GM23248 (cell line): ENCODE results near the gene LYST. TPM values are rescaled to one million over a fixed set of nuclear protein-coding genes. Genes with fewer than 3 reads are reported as not detected.
A peak's percentile ranks its signal among the peaks of the same experiment; 100 is the strongest.

Experiments
- DNase-seq: peaks from one replicate; pipeline ENCODE4 v3.0.0-alpha.2; 2015
- H2AFZ ChIP-seq: fragments of 200-600 bp; sonication (generic); 2 replicates; pipeline ENCODE4 v1.6.1; 2016; ENCODE audit warnings: antibody characterized with exemption
- H3F3A ChIP-seq: fragments of 200-600 bp; sonication (generic); 2 replicates; pipeline ENCODE4 v1.6.1; 2016; ENCODE audit warnings: mild to moderate bottlenecking, antibody characterized with exemption, mixed run types; ENCODE audit not compliant: insufficient read depth
- H3K27ac ChIP-seq: fragments of 200-600 bp; sonication (generic); 2 replicates; pipeline ENCODE4 v1.5.1; 2016; ENCODE audit warnings: mild to moderate bottlenecking
- H3K27me3 ChIP-seq: fragments of 200-600 bp; sonication (generic); replicated peaks from 2 replicates; pipeline ENCODE4 v1.6.1; 2016; ENCODE audit warnings: mild to moderate bottlenecking; ENCODE audit not compliant: insufficient read depth
- H3K36me3 ChIP-seq: fragments of 200-600 bp; sonication (generic); 2 replicates; pipeline ENCODE4 v1.6.1; 2016; ENCODE audit warnings: low read depth, mild to moderate bottlenecking
- H3K4me1 ChIP-seq: fragments of 200-600 bp; sonication (generic); 2 replicates; pipeline ENCODE4 v1.6.1; 2016; ENCODE audit warnings: mild to moderate bottlenecking; ENCODE audit not compliant: insufficient read depth
- H3K4me2 ChIP-seq: fragments of 200-600 bp; sonication (generic); one replicate; pipeline ENCODE4 v1.6.1; 2016; ENCODE audit warnings: mild to moderate bottlenecking; ENCODE audit not compliant: unreplicated experiment
- H3K4me3 ChIP-seq: fragments of 200-600 bp; sonication (generic); 2 replicates; pipeline ENCODE4 v1.5.1; 2016; ENCODE audit warnings: mild to moderate bottlenecking
- H3K79me2 ChIP-seq: fragments of 200-600 bp; sonication (generic); 2 replicates; pipeline ENCODE4 v1.6.1; 2016; ENCODE audit warnings: mild to moderate bottlenecking; ENCODE audit not compliant: insufficient read depth
- H3K9ac ChIP-seq: fragments of 200-600 bp; sonication (generic); 2 replicates; pipeline ENCODE4 v1.6.1; 2016; ENCODE audit warnings: mild to moderate bottlenecking
- H3K9me2 ChIP-seq: fragments of 200-600 bp; sonication (generic); 2 replicates; pipeline ENCODE4 v1.6.1; 2016; ENCODE audit warnings: mixed run types, mild to moderate bottlenecking, moderate library complexity; ENCODE audit not compliant: insufficient read depth
- H3K9me3 ChIP-seq: fragments of 200-600 bp; sonication (generic); one replicate; pipeline ENCODE4 v1.6.1; 2017; ENCODE audit warnings: low read depth
- H4K20me1 ChIP-seq: fragments of 200-600 bp; sonication (generic); 2 replicates; pipeline ENCODE4 v1.6.0; 2016; ENCODE audit not compliant: insufficient read depth
- EZH2 ChIP-seq: fragments of 200-600 bp; sonication (generic); IDR thresholded peaks from 2 replicates; pipeline ENCODE4 v1.6.1; 2018; ENCODE audit warnings: antibody characterized with exemption, mild to moderate bottlenecking; ENCODE audit not compliant: insufficient read depth, poor library complexity, severe bottlenecking
- EZH2phosphoT487 ChIP-seq: fragments of 200-600 bp; sonication (generic); IDR thresholded peaks from 2 replicates; pipeline ENCODE4 v1.6.1; 2018; ENCODE audit warnings: antibody characterized with exemption, moderate library complexity, mild to moderate bottlenecking, low read depth; ENCODE audit not compliant: insufficient read depth
- WGBS, 2 experiments: methylation state at CpG; one replicate each; pipeline ENCODE4 v1.1.6; 2015 to 2017; ENCODE audit warnings: low lambda C conversion rate in 2 of 2, low coverage in 1 of 2; ENCODE audit errors: missing lambda C conversion rate in 2 of 2; 5-methylcytosine and 5-hydroxymethylcytosine counted together
- in situ Hi-C: fragments of 300-500 bp; cut with MboI; formaldehyde crosslinking; loops from 2 replicates; pipeline ENCODE4 v1.15.0; 2020
- polyA plus RNA-seq: library from polyadenylated mRNA; unstranded; fragments of >200 nt; fragmentation: Nextera tagmentation; extraction: Ambion mirVana; gene quantifications from 2 replicates; pipeline ENCODE4 v1.2.1, GENCODE V29; 2016
- total RNA-seq: library from RNA; depleted of rRNA; stranded (reverse); fragments of >200 nt; shearing (Covaris generic); gene quantifications from 2 replicates; pipeline ENCODE4 v1.2.3, GENCODE V29; 2014

The LYST gene
- total and polyA plus RNA-seq, 2 experiments from 2014 or later: 5.1 to 9.0 TPM

DNA sequence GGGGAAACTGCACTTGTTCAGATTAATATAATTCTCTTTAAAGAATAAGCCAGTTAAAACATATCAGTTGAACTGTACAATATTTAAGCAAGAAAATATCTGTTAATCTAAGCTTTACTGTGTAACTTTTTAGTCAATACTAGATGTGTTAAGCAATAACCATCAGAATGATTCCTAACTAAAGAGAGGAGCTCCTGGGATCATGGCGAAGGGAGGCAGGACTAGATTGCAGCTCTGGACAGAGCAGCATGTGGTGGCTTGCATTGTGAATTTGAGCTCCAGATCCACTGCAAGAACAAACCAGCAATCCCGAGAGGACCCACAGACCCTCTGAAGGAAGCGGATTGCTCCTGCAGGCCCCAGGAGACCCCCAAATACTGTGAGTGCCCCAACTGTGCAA lies 21.9 kb downstream of the LYST start:
- Histone ChIP-seq H3K36me3 (no peaks in the 10 kb centered on the region), H3K79me2 (peaks cover 88% of the 10 kb centered on the region)
- WGBS, 2 experiments: 96 to 99% methylated on average over 3 of the region's 3 CpGs

DNA sequence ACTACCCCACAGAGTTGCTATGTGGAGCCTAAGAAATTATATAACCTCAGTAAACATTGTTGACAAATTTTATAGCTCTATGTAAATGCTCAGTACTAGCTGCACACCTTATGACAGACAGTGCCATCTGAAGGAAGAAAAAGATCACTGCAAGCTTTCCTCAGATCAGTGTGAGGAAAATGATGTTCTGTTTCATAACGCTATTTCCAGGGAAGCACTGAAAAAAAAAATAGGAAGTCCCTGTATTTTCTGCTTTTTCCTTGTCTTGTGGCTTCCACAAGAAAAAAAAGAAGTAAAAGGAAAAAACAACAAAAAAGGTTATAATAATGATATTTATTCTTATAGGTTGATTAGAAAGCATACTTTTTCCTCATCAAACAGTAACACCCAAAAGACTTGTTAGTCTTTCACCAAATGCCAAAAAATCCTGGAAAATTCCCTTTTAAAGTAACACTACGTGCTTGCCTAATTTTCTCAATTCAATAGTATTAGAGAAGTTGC lies 23.2 kb downstream of the LYST start:
- DNase-seq: peak; percentile 70
- H2AFZ ChIP-seq: no peak overlapping the region
- peaks cover 82% of the 10 kb centered on the region for H3K79me2 ChIP-seq
- no peaks in the 10 kb centered on the region for H3K36me3 ChIP-seq
- H3K9ac ChIP-seq: no peak overlapping the region
- H3K4me1 ChIP-seq: no peaks in the 10 kb centered on the region
- 0 out of 2 replicates have a peak, but pooled peaks cover 4% of the 10 kb centered on the region for H4K20me1 ChIP-seq
- no peak overlapping the region for H3K27ac ChIP-seq
- no peak overlapping the region for H3K4me3 ChIP-seq
- TF ChIP-seq EZH2: no peak
- TF ChIP-seq EZH2phosphoT487: no peak
- H3K27me3 ChIP-seq: no peaks in the 10 kb centered on the region
- no peaks in the 10 kb centered on the region for H3F3A ChIP-seq
- 52 to 53% methylated on average over 2 of the region's 2 CpGs for WGBS, 2 experiments
- no peaks in the 10 kb centered on the region for H3K9me3 ChIP-seq
- no peak overlapping the region for H3K4me2 ChIP-seq
- no peaks in the 10 kb centered on the region for H3K9me2 ChIP-seq
- in situ Hi-C loops: no loop called here

More for the DNA sequence above, 21.9 kb downstream of the LYST start:
- no peaks in the 10 kb centered on the region for H3K9me3 ChIP-seq
- TF ChIP-seq EZH2phosphoT487 (no peak), EZH2 (no peak)
- H3K27ac ChIP-seq: no peak overlapping the region
- no peaks in the 10 kb centered on the region for H3K9me2 ChIP-seq
- no peak for DNase-seq
- no peaks in the 10 kb centered on the region for H3F3A ChIP-seq
- no peaks in the 10 kb centered on the region for H3K4me1 ChIP-seq
- H3K27me3 ChIP-seq: no peaks in the 10 kb centered on the region
- 0 out of 2 replicates have a peak, but pooled peaks cover 4% of the 10 kb centered on the region for H4K20me1 ChIP-seq
- H2AFZ ChIP-seq: no peak overlapping the region
- no peak overlapping the region for H3K9ac ChIP-seq
- no peak overlapping the region for H3K4me2 ChIP-seq
- in situ Hi-C loops: no loop called here
- no peak overlapping the region for H3K4me3 ChIP-seq

DNA sequence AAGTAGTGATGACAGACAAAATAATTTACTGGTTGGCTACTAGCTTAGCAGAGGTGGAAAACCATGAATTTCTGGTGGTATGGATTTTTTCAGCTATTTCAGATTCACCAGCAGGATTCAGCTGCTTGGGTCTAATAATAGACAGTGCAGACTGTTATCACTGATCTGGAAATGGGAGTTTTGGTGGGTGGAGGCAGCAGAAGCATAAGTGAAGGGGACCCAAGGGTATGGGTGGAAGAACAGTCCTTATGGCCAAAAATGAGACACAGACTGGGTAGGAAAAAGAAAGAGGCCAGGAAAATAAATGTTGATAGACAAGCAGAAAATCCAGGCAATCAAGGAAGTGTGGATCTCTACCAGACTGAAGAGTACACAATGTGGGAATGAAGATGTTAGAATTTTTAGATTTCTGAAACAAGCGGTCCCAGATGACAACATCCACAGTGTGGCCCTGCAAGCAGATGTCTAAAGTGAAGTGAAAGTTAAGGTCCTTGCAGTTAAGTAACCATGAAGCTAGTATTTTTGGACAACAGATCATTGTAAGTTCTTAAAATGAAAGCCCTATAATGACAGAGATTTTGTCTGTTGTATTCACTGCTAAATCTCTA lies 24.7 kb downstream of the LYST start:
- TF ChIP-seq EZH2 (no peak), EZH2phosphoT487 (no peak)
- H3K27ac ChIP-seq: no peak overlapping the region
- no peak overlapping the region for H3K9ac ChIP-seq
- H3K9me2 ChIP-seq: no peaks in the 10 kb centered on the region
- no peak overlapping the region for H3K4me2 ChIP-seq
- no peaks in the 10 kb centered on the region for H3K4me1 ChIP-seq
- H2AFZ ChIP-seq: no peak overlapping the region
- peaks cover 75% of the 10 kb centered on the region for H3K79me2 ChIP-seq
- DNase-seq: no peak
- H3K9me3 ChIP-seq: no peaks in the 10 kb centered on the region
- no peaks in the 10 kb centered on the region for H3K27me3 ChIP-seq
- 95 to 97% methylated on average over 1 of the region's 1 CpG for WGBS, 2 experiments
- H3K36me3 ChIP-seq: no peaks in the 10 kb centered on the region
- H3F3A ChIP-seq: no peaks in the 10 kb centered on the region
- in situ Hi-C loops: no loop called here
- H3K4me3 ChIP-seq: no peak overlapping the region
- 0 out of 2 replicates have a peak, but pooled peaks cover 4% of the 10 kb centered on the region for H4K20me1 ChIP-seq

DNA sequence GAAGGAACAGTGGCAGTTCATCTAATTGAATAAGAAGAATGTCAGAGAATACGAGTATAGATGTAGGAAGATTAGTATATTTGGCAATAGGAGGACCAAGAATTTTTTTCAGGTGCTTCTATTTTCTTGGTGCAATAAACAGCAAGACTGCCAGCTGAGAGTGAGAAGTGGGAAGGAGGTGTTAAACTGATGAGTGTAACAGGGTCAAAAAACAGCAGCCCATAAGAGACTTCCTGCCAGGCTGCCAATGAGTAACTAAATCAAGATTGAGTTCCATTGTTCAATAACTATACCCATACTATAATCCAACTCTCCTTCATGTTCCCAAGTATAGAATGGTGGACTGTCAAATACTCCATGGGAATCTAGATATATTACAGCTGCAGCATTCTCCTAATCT lies 28.7 kb downstream of the LYST start:
- TF ChIP-seq EZH2: no peak
- no peak for TF ChIP-seq EZH2phosphoT487
- in situ Hi-C loops: no loop called here
- H3K4me1 ChIP-seq: no peaks in the 10 kb centered on the region
- H3K9me2 ChIP-seq: no peaks in the 10 kb centered on the region
- H3K27ac ChIP-seq: no peak overlapping the region
- H3F3A ChIP-seq: no peaks in the 10 kb centered on the region
- no peak overlapping the region for H3K9ac ChIP-seq
- WGBS, 2 experiments: 97 to 100% methylated on average over 1 of the region's 1 CpG
- H3K36me3 ChIP-seq: no peaks in the 10 kb centered on the region
- no peaks in the 10 kb centered on the region for H3K9me3 ChIP-seq
- H3K4me2 ChIP-seq: no peak overlapping the region
- H4K20me1 ChIP-seq: 0 out of 2 replicates have a peak, but pooled peaks cover 4% of the 10 kb centered on the region
- H3K4me3 ChIP-seq: no peak overlapping the region
- no peaks in the 10 kb centered on the region for H3K27me3 ChIP-seq
- no peak for DNase-seq
- H3K79me2 ChIP-seq: peaks cover 53% of the 10 kb centered on the region
- H2AFZ ChIP-seq: no peak overlapping the region
